ENCODE results near the gene TENT4A. TPM values are rescaled to one million over a fixed set of nuclear protein-coding genes. Genes with fewer than 3 reads are reported as not detected.
A peak's percentile ranks its signal among the peaks of the same experiment; 100 is the strongest.

Gene TENT4A
- total RNA-seq, 1 donor from 2014 or later: 21.6 TPM

- Mint-ChIP-seq H3K36me3 (ENCODE audit: unreplicated experiment) (peaks cover 13% of the 10 kb centered on the region), H3K9me3 (ENCODE audit: unreplicated experiment) (no peaks in the 10 kb centered on the region), H3K4me1 (ENCODE audit: unreplicated experiment) (peaks cover 15% of the 10 kb centered on the region), H3K4me3 (ENCODE audit: unreplicated experiment) (no peak overlapping the region), H3K27ac (ENCODE audit: unreplicated experiment) (no peak overlapping the region), H3K27me3 (ENCODE audit: unreplicated experiment) (no peaks in the 10 kb centered on the region)
- TF ChIP-seq CTCF (IDR thresholded peaks at IDR 0.05): no peak
- no peak for DNase-seq (ENCODE audit: extremely low spot score, unreplicated experiment)
Measured at GRCh38 chr5:6761333-6761732, 48.1 kb downstream of the TENT4A start.

DNA sequence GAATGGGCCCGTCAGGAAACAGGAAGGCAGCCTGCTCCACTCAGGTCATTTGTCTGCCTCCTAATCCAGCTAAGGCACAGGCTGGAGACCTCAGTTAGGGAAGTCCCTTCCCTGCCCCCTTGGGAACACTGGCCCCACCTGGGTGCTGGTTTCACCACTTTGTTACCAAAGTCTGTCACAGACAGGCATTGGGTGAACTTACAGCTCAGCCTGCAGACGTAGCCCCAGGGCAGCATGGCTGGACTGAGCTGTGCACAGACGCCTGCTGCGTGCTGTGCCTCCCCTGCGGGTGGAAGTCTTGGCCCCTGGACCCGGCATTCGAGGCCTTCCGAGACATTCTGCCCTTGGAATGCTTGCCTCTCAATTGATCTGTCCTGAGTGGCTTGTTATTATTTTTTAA, 48.9 kb downstream of the TENT4A start:
- Mint-ChIP-seq H3K4me1 (ENCODE audit: unreplicated experiment) (peaks cover 21% of the 10 kb centered on the region), H3K4me3 (ENCODE audit: unreplicated experiment) (no peak overlapping the region), H3K27me3 (ENCODE audit: unreplicated experiment) (no peaks in the 10 kb centered on the region), H3K9me3 (ENCODE audit: unreplicated experiment) (no peaks in the 10 kb centered on the region), H3K36me3 (ENCODE audit: unreplicated experiment) (peaks cover 9% of the 10 kb centered on the region), H3K27ac (ENCODE audit: unreplicated experiment) (no peak overlapping the region)
- DNase-seq (ENCODE audit: extremely low spot score, unreplicated experiment): no peak
- TF ChIP-seq CTCF (IDR thresholded peaks at IDR 0.05): no peak

- Mint-ChIP-seq H3K27ac (ENCODE audit: unreplicated experiment) (no peak overlapping the region), H3K9me3 (ENCODE audit: unreplicated experiment) (no peaks in the 10 kb centered on the region), H3K4me3 (ENCODE audit: unreplicated experiment) (no peak overlapping the region), H3K4me1 (ENCODE audit: unreplicated experiment) (peaks cover 26% of the 10 kb centered on the region), H3K27me3 (ENCODE audit: unreplicated experiment) (no peaks in the 10 kb centered on the region), H3K36me3 (ENCODE audit: unreplicated experiment) (peaks cover 7% of the 10 kb centered on the region)
- no peak for TF ChIP-seq CTCF (IDR thresholded peaks at IDR 0.05)
- DNase-seq (ENCODE audit: extremely low spot score, unreplicated experiment): no peak
Measured at GRCh38 chr5:6762697-6763096, 49.5 kb downstream of the TENT4A start.

GRCh38 chr5:6763191-6763590, 50.0 kb downstream of the TENT4A start:
- Mint-ChIP-seq H3K27me3 (ENCODE audit: unreplicated experiment) (no peaks in the 10 kb centered on the region), H3K4me1 (ENCODE audit: unreplicated experiment) (peaks cover 26% of the 10 kb centered on the region), H3K9me3 (ENCODE audit: unreplicated experiment) (no peaks in the 10 kb centered on the region), H3K4me3 (ENCODE audit: unreplicated experiment) (no peak overlapping the region), H3K36me3 (ENCODE audit: unreplicated experiment) (peaks cover 7% of the 10 kb centered on the region), H3K27ac (ENCODE audit: unreplicated experiment) (no peak overlapping the region)
- DNase-seq (ENCODE audit: extremely low spot score, unreplicated experiment): no peak
- no peak for TF ChIP-seq CTCF (IDR thresholded peaks at IDR 0.05)

- Mint-ChIP-seq H3K9me3 (ENCODE audit: unreplicated experiment) (no peaks in the 10 kb centered on the region), H3K4me3 (ENCODE audit: unreplicated experiment) (no peak overlapping the region), H3K27ac (ENCODE audit: unreplicated experiment) (no peak overlapping the region), H3K36me3 (ENCODE audit: unreplicated experiment) (peaks cover 2% of the 10 kb centered on the region), H3K27me3 (ENCODE audit: unreplicated experiment) (no peaks in the 10 kb centered on the region), H3K4me1 (ENCODE audit: unreplicated experiment) (peaks cover 26% of the 10 kb centered on the region)
- peak; percentile 90 for TF ChIP-seq CTCF (IDR thresholded peaks at IDR 0.05)
- peak; percentile 90 for DNase-seq (ENCODE audit: extremely low spot score, unreplicated experiment)
Measured at GRCh38 chr5:6765612-6766525, 52.6 kb downstream of the TENT4A start.

All from osteocyte (in vitro differentiated cells).